ENCODE data around the gene HRC.
"Not testable (repeated sequence)": the region's sequence is repeated elsewhere in the genome, so short reads cannot be mapped to it uniquely, and the experiment has no call there.

- not testable (repeated sequence) for TF ChIP-seq CTCF (IDR thresholded peaks at IDR 0.05; ENCODE audit: control extremely low read depth in 1 of 3, insufficient read depth in 1 of 3, low read depth in 1 of 3, low read length in 3 of 3); CTBP2 (IDR thresholded peaks at IDR 0.05; ENCODE audit: borderline replicate concordance, insufficient read depth, insufficient read length, low read length); ZNF274 (IDR thresholded peaks at IDR 0.05; ENCODE audit: borderline replicate concordance, extremely low read depth, low read length); MAX (IDR thresholded peaks at IDR 0.05)
Observed at GRCh38 chr19:49127225-49127624, 28.0 kb downstream of the HRC start.

Data from H1 (cell line).